ENCODE data around the gene ELN. TPM values are rescaled to one million over a fixed set of nuclear protein-coding genes. Genes with fewer than 3 reads are reported as not detected.

ELN gene
- total RNA-seq, 4 donors from 2014 or later: 29.6 to 224 (median 108) TPM

DNA sequence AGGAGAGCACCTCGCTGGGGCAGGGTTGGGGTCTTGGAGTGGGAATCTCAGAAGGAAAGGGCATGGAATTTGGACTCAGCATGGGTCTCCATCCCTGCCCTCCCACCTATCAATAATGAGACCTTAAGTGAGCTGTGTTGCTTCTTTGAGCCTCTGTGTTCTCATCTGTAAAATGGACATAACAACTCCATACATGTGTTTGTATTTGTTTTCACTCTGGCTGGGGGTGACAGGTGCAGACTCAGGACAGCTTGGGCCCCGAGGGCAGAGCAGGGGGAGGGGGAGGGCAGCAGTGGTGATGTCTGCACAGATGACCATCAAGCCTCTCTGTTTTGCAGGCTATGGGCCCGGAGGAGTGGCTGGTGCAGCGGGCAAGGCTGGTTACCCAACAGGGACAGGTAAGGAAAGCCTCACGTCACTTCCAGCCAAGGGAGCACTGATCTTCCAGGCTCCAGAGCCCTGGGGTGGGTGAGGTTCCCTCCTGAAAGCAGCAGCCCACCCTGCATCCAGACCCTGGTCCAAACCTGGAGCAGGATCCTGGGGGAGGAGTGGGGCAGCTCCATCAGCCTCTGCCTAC, 19.9 kb downstream of the ELN start:
- TF ChIP-seq, protein P1, sequence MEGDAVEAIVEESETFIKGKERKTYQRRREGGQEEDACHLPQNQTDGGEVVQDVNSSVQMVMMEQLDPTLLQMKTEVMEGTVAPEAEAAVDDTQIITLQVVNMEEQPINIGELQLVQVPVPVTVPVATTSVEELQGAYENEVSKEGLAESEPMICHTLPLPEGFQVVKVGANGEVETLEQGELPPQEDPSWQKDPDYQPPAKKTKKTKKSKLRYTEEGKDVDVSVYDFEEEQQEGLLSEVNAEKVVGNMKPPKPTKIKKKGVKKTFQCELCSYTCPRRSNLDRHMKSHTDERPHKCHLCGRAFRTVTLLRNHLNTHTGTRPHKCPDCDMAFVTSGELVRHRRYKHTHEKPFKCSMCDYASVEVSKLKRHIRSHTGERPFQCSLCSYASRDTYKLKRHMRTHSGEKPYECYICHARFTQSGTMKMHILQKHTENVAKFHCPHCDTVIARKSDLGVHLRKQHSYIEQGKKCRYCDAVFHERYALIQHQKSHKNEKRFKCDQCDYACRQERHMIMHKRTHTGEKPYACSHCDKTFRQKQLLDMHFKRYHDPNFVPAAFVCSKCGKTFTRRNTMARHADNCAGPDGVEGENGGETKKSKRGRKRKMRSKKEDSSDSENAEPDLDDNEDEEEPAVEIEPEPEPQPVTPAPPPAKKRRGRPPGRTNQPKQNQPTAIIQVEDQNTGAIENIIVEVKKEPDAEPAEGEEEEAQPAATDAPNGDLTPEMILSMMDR (IDR thresholded peaks at IDR 0.05; ENCODE audit: low read depth): no peak

GRCh38 chr7:74048999-74049599, 21.1 kb downstream of the ELN start:
- TF ChIP-seq, protein P1 (IDR thresholded peaks at IDR 0.05; ENCODE audit: low read depth): no peak

GRCh38 chr7:74049997-74050798, 22.2 kb downstream of the ELN start:
- TF ChIP-seq, protein P1 (IDR thresholded peaks at IDR 0.05; ENCODE audit: low read depth): no peak

- TF ChIP-seq, protein P1 (IDR thresholded peaks at IDR 0.05; ENCODE audit: low read depth): no peak
Observed at GRCh38 chr7:74051193-74051592, 23.2 kb downstream of the ELN start.

DNA sequence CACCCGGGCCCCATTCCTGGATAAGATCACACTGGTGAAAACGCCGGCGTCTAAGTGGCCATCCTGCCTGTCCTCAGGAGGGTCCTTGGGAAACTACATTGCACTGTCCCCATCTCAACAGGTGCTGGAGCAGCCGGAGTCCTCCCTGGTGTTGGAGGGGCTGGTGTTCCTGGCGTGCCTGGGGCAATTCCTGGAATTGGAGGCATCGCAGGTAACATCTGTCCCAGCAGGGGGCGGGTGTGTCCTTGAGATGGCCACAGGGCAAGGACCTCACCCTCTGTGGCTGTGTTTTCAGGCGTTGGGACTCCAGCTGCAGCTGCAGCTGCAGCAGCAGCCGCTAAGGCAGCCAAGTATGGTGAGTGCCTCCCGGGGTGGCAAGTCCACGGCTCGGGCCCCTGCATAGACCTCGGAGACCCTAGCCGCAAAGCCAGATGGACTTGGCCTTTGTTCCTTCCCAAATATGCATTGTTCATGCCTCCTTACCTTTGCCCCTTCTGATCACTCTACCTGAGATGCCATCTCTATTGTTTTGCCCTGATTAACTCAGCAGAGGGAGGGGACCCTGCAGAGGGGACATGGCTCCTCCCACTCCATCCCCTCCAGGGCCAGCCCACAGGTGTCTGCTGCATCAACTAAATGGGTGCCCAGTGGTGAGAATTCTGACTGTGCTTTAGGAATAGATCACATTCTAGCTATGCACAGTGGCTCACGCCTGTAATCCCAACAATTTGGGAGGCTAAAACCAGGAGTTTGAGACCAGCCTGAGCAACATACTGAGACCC, 23.8 kb downstream of the ELN start:
- TF ChIP-seq, protein P1 (IDR thresholded peaks at IDR 0.05; ENCODE audit: low read depth): no peak

- TF ChIP-seq, protein P1 (IDR thresholded peaks at IDR 0.05; ENCODE audit: low read depth): no peak
Observed at GRCh38 chr7:74052628-74053027, 24.7 kb downstream of the ELN start.

Data from subcutaneous adipose tissue (tissue), 4 donors.